SK-N-SH (cell line): Measurements from ENCODE around the gene SNX32. TPM values are rescaled to one million over a fixed set of nuclear protein-coding genes. Genes with fewer than 3 reads are reported as not detected.

Experiments used
- CTCF ChIA-PET: fragments of 300-600, 350-600 bp; formaldehyde crosslinking; extraction: SDS; loops from one replicate; lab custom pipeline; 2021; lab: Yijun Ruan, JAX
- POLR2A ChIA-PET: fragments of 350-600 bp; sonication (Branson Sonifier 250); formaldehyde crosslinking; extraction: SDS; loops from one replicate; lab custom pipeline; 2020; ENCODE audit warnings: antibody characterized with exemption, inconsistent platforms; lab: Yijun Ruan, JAX
- DNase-seq: peaks from one replicate; pipeline ENCODE4 v3.0.0; 2012
- H2AFZ ChIP-seq: fragments of 200-600 bp; sonication (generic); 2 replicates; pipeline ENCODE4 v1.8.1; 2016; ENCODE audit warnings: antibody characterized with exemption, mild to moderate bottlenecking, low read depth
- H3F3A ChIP-seq: fragments of 200-600 bp; sonication (generic); replicated peaks from 2 replicates; pipeline ENCODE3; 2016; ENCODE audit warnings: antibody characterized with exemption, mild to moderate bottlenecking; ENCODE audit not compliant: insufficient read depth
- H3K27ac ChIP-seq, 2 experiments: fragments of 200-500 bp in 1 of 2; fragments of 200-600 bp in 1 of 2; sonication (Bioruptor generic) in 1 of 2; sonication (generic), shearing (Covaris generic) in 1 of 2; 2 replicates each; pipeline versions ENCODE4 v1.5.1 to v1.6.1; 2014 to 2016; ENCODE audit warnings: low read depth in 2 of 2, inconsistent platforms in 1 of 2, low read length in 1 of 2, mild to moderate bottlenecking in 1 of 2, mixed read lengths in 1 of 2
- H3K27me3 ChIP-seq: fragments of 200-600 bp; sonication (generic), shearing (Covaris generic); 2 replicates; pipeline ENCODE4 v1.6.1; 2016; ENCODE audit warnings: mixed run types; ENCODE audit not compliant: insufficient read depth
- H3K36me3 ChIP-seq, 2 experiments: fragments of 200-500 bp in 1 of 2; fragments of 200-600 bp in 1 of 2; sonication (Bioruptor generic) in 1 of 2; sonication (generic) in 1 of 2; replicated peaks in 1 of 2; 2 replicates each; pipeline versions ENCODE3 to v1.5.1; 2014 to 2016; ENCODE audit warnings: low read length in 1 of 2, mild to moderate bottlenecking in 1 of 2; ENCODE audit not compliant: insufficient read depth in 2 of 2, control insufficient read depth in 1 of 2
- H3K4me1 ChIP-seq, 2 experiments: fragments of 200-500 bp in 1 of 2; fragments of 200-600 bp in 1 of 2; sonication (Bioruptor generic) in 1 of 2; sonication (generic), shearing (Covaris generic) in 1 of 2; 2 replicates each; pipeline versions ENCODE4 v1.5.1 to v1.6.1; 2014 to 2016; ENCODE audit warnings: low read depth in 1 of 2, low read length in 1 of 2, mixed run types in 1 of 2; ENCODE audit not compliant: insufficient read depth in 2 of 2, control insufficient read depth in 1 of 2
- H3K4me2 ChIP-seq: fragments of 200-600 bp; sonication (generic), shearing (Covaris generic); 2 replicates; pipeline ENCODE4 v1.6.1; 2017; ENCODE audit warnings: mixed run types
- H3K4me3 ChIP-seq, 2 experiments: fragments of 200-500 bp in 1 of 2; fragments of 200-600 bp in 1 of 2; sonication (Bioruptor generic) in 1 of 2; sonication (generic), shearing (Covaris generic) in 1 of 2; 2 replicates each; pipeline versions ENCODE4 v1.5.1 to v1.8.1; 2014 to 2016; ENCODE audit warnings: low read depth in 2 of 2, inconsistent platforms in 1 of 2, low read length in 1 of 2, mild to moderate bottlenecking in 1 of 2, mixed read lengths in 1 of 2, moderate library complexity in 1 of 2
- H3K79me2 ChIP-seq: fragments of 200-600 bp; sonication (generic); 2 replicates; pipeline ENCODE4 v1.8.1; 2017; ENCODE audit warnings: mild to moderate bottlenecking; ENCODE audit not compliant: insufficient read depth
- H3K9ac ChIP-seq: fragments of 200-600 bp; sonication (generic); 2 replicates; pipeline ENCODE4 v1.6.1; 2017; ENCODE audit warnings: mixed run types
- H3K9me2 ChIP-seq: fragments of 200-600 bp; sonication (generic); 2 replicates; pipeline ENCODE4 v1.6.1; 2017; ENCODE audit warnings: mixed run types
- H3K9me3 ChIP-seq: fragments of 200-600 bp; sonication (generic); 2 replicates; pipeline ENCODE4 v1.6.1; 2017; ENCODE audit warnings: mixed run types, mild to moderate bottlenecking, moderate library complexity
- H4K20me1 ChIP-seq: fragments of 200-600 bp; sonication (generic); 2 replicates; pipeline ENCODE4 v1.6.1; 2017; ENCODE audit warnings: mild to moderate bottlenecking, mixed run types; ENCODE audit not compliant: insufficient read depth
- EP300 ChIP-seq, 2 experiments: IDR thresholded peaks; 2 replicates each; pipeline versions ENCODE4 v1.4.0 to v1.6.1; 2012; ENCODE audit warnings: borderline replicate concordance in 1 of 2, low read depth in 1 of 2, low read length in 1 of 2
- FOXM1 ChIP-seq: IDR thresholded peaks from 2 replicates; pipeline ENCODE4 v1.4.0; 2012; ENCODE audit warnings: low read depth, mild to moderate bottlenecking
- GABPA ChIP-seq: IDR thresholded peaks from 2 replicates; pipeline ENCODE4 v1.4.0; 2012; ENCODE audit warnings: low read depth, mild to moderate bottlenecking
- JUND ChIP-seq: IDR thresholded peaks from 2 replicates; pipeline ENCODE4 v1.4.0; 2012
- MEF2A ChIP-seq: IDR thresholded peaks from 2 replicates; pipeline ENCODE4 v1.4.0; 2012; ENCODE audit warnings: low read depth, borderline replicate concordance
- POLR2AphosphoS5 ChIP-seq: IDR thresholded peaks from 2 replicates; pipeline ENCODE4 v1.6.1; 2012; ENCODE audit warnings: low read depth, low read length
- TAF1 ChIP-seq: IDR thresholded peaks from 2 replicates; pipeline ENCODE4 v1.6.1; 2012; ENCODE audit warnings: low read depth, mild to moderate bottlenecking, low read length, moderate library complexity, borderline replicate concordance
- TEAD4 ChIP-seq: IDR thresholded peaks from 2 replicates; pipeline ENCODE4 v1.4.0; 2012; ENCODE audit warnings: mild to moderate bottlenecking, borderline replicate concordance; ENCODE audit not compliant: insufficient read depth
- WGBS: methylation state at CpG from one replicate; pipeline ENCODE4 v1.1.6; 2017; ENCODE audit warnings: low lambda C conversion rate; 5-methylcytosine and 5-hydroxymethylcytosine counted together
- polyA plus RNA-seq, 3 experiments: library from polyadenylated mRNA; depleted of rRNA; stranded (reverse); fragments of >200 nt; gene quantifications; 2 replicates each; pipeline ENCODE4 v1.2.3, GENCODE V29; 2012
- TF ChIP-seq, protein P1 (sequence below): IDR thresholded peaks from 2 replicates; pipeline ENCODE4 v1.4.0; 2012; ENCODE audit warnings: low read depth
- TF ChIP-seq, protein P2 (sequence below): fragments of 200-600 bp; sonication (generic); IDR thresholded peaks from 2 replicates; pipeline ENCODE4 v1.6.1; 2017; ENCODE audit warnings: antibody characterized with exemption, mild to moderate bottlenecking, moderate library complexity

Gene SNX32
- polyA plus RNA-seq, 1 of the 3 experiments (the other 2 are of a cell fraction): 1.0 TPM

DNA sequence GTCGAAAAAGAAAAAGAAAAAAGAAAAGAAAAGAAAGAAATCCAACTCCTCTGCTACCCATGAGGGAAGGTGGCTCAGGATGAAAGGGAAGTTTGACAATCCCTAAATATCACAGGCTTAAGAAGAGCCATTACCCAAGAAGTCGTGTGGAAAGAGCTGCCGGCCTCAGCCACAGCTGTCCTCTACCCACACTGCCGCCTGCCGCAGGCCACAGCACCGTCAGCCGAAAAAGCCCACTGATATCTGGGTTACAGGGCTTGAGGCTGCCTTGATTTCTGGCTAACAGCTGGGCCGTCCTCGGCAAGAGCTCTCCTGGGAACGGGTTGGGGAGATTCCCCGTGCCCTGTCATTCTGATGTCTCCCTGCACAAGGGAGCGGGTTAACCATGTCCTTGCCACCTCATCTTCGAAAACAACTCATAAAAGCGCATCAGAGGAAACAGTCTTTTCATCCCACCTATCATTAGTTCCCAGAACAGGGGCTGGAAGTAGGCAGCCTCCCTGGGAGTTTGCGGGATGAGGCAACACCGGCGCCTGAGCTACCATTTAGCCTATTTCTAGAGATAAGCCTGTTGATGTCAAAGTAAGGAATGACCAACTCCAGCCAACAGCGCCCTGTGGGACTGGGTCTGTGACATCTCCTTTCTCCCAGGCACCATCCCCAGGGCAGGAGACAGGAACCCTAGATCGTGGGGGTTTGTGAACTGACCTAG, 21.8 kb upstream of the SNX32 start:
- CTCF ChIA-PET: interaction anchor here (0.8 to 3.1 kb wide), 7 partner anchors 15 to 106 kb away, joined by 3 to 14 read pairs (median 4); partner anchors contain the start of genes AP5B1 and KAT5

DNA sequence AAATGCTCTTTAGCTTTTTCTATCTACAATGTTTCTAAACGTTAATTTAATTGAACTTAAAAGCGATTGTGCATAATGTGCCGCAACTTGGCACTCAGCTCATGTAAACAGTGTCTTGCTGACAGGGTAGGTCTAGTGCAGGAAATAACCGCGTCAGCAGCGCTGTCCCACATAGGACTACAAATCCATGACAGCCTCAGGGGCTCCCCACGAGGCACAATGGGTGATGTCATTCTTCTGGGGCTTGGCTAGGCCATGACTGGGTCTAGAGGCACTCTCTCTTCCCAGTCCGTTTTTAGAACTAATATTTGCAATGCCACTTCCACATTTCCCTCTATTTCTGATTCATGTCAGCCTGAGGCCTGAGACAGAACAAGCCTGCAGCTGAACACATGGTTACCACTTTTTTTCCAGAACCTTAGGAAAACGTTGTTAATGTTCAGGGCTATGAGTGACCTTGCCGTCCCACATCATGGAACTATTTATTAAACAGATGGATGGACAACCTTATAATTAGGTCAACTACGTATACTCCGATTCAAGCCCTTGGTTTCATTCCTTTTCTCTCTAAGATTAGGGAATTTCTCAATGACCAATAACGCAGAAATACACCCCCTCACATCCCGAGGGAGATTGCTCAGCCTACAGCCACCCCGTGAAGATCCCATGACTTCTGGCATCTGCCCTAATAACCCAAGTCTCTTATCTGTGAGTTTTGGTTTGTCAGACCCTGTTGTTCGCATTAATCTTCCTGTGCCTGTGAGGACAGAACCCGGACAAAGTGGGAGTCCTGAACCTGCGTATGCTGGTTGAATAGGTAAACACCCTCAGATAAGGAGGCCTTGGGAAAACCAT, 19.4 kb upstream of the SNX32 start:
- TF ChIP-seq EP300 (IDR thresholded peaks at IDR 0.05; ENCODE audit: borderline replicate concordance in 1 of 2, low read depth in 1 of 2, low read length in 1 of 2): no peak
- no peak for TF ChIP-seq FOXM1
- no peak for TF ChIP-seq TEAD4
- Histone ChIP-seq H3K4me3 (no peak overlapping the region), H3K27ac (no peak overlapping the region), H3K36me3 (no peaks in the 10 kb centered on the region), H4K20me1 (no peaks in the 10 kb centered on the region), H3F3A (no peaks in the 10 kb centered on the region), H3K4me2 (no peak overlapping the region), H3K27me3 (peaks cover 4% of the 10 kb centered on the region; the same call in 1 of the 2 replicates), H3K9me3 (no peaks in the 10 kb centered on the region), H2AFZ (no peak overlapping the region), H3K4me1 (peaks cover 0 to 3% of the 10 kb centered on the region in 2 experiments; a peak in 1 of 4 replicates), H3K9me2 (no peaks in the 10 kb centered on the region), H3K9ac (no peak overlapping the region), H3K79me2 (no peaks in the 10 kb centered on the region)
- 81% methylated on average over 18 of the region's 18 CpGs for WGBS
- no peak for DNase-seq
- POLR2A ChIA-PET: no interaction called here
- CTCF ChIA-PET: interaction anchor here (0.6 to 13.8 kb wide), 4 partner anchors 34 to 284 kb away, joined by 3 to 111 read pairs (median 9); partner anchors contain the start of genes AP5B1 and KAT5

More for the DNA sequence above, 21.8 kb upstream of the SNX32 start:
- Histone ChIP-seq H2AFZ (no peak overlapping the region), H3F3A (no peaks in the 10 kb centered on the region), H3K4me1 (peaks cover 0 to 3% of the 10 kb centered on the region in 2 experiments; a peak in 1 of 4 replicates), H3K27ac (no peak overlapping the region), H3K4me2 (no peak overlapping the region), H3K27me3 (peaks cover 18% of the 10 kb centered on the region; the same call in 1 of the 2 replicates), H4K20me1 (no peaks in the 10 kb centered on the region), H3K9me2 (no peaks in the 10 kb centered on the region), H3K9ac (no peak overlapping the region), H3K36me3 (no peaks in the 10 kb centered on the region), H3K4me3 (no peak overlapping the region), H3K79me2 (no peaks in the 10 kb centered on the region), H3K9me3 (no peaks in the 10 kb centered on the region)
- 62% methylated on average over 19 of the region's 19 CpGs for whole genome bisulfite sequencing
- POLR2A ChIA-PET: interaction anchor here (1.5 kb wide), 1 partner anchor 100 kb away, joined by 3 read pairs; the partner anchor contains the start of gene KAT5
- DNase-seq: no peak
- no peak for TF ChIP-seq FOXM1
- TF ChIP-seq MEF2A: no peak
- no peak for TF ChIP-seq JUND
- TF ChIP-seq, protein P1, sequence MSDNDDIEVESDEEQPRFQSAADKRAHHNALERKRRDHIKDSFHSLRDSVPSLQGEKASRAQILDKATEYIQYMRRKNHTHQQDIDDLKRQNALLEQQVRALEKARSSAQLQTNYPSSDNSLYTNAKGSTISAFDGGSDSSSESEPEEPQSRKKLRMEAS: no peak
- TF ChIP-seq, protein P2, sequence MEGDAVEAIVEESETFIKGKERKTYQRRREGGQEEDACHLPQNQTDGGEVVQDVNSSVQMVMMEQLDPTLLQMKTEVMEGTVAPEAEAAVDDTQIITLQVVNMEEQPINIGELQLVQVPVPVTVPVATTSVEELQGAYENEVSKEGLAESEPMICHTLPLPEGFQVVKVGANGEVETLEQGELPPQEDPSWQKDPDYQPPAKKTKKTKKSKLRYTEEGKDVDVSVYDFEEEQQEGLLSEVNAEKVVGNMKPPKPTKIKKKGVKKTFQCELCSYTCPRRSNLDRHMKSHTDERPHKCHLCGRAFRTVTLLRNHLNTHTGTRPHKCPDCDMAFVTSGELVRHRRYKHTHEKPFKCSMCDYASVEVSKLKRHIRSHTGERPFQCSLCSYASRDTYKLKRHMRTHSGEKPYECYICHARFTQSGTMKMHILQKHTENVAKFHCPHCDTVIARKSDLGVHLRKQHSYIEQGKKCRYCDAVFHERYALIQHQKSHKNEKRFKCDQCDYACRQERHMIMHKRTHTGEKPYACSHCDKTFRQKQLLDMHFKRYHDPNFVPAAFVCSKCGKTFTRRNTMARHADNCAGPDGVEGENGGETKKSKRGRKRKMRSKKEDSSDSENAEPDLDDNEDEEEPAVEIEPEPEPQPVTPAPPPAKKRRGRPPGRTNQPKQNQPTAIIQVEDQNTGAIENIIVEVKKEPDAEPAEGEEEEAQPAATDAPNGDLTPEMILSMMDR: no peak
- TF ChIP-seq EP300 (IDR thresholded peaks at IDR 0.05; ENCODE audit: borderline replicate concordance in 1 of 2, low read depth in 1 of 2, low read length in 1 of 2): no peak
- no peak for TF ChIP-seq POLR2AphosphoS5
- no peak for TF ChIP-seq GABPA
- no peak for TF ChIP-seq TAF1
